SK-N-SH treated with all-trans-retinoic acid at 6 μM for 48 hours (cell line): Measurements from ENCODE around the gene CCDC85C.

Source experiments
- ARNTL ChIP-seq: fragments of 450-650 bp; formaldehyde crosslinking; IDR thresholded peaks from 2 replicates; pipeline ENCODE4 v1.5.0; 2020; ENCODE audit warnings: low read depth, mild to moderate bottlenecking, moderate library complexity, borderline replicate concordance
- BACH2 ChIP-seq: fragments of 250-450 bp; sonication (Bioruptor Pico); IDR thresholded peaks from 2 replicates; pipeline ENCODE4 v1.9.0; 2021; ENCODE audit warnings: mild to moderate bottlenecking, borderline replicate concordance
- CSDC2 ChIP-seq: fragments of 250-450 bp; sonication (Bioruptor Pico); IDR thresholded peaks from 2 replicates; pipeline ENCODE4 v1.5.0; 2020; ENCODE audit warnings: mild to moderate bottlenecking, moderate library complexity
- ESRRG ChIP-seq: fragments of 250-450 bp; sonication (Bioruptor Pico); IDR thresholded peaks from 2 replicates; pipeline ENCODE4 v1.6.1; 2021; ENCODE audit warnings: mild to moderate bottlenecking
- ISL1 ChIP-seq: fragments of 250-450 bp; sonication (Bioruptor Pico); IDR thresholded peaks from 2 replicates; pipeline ENCODE4 v2.1.2; 2022; ENCODE audit warnings: mild to moderate bottlenecking, moderate library complexity
- OSR1 ChIP-seq: fragments of 250-450 bp; sonication (Bioruptor Pico); IDR thresholded peaks from 2 replicates; pipeline ENCODE4 v1.8.0; 2022; ENCODE audit warnings: moderate library complexity, mild to moderate bottlenecking, inconsistent platforms
- PPARA ChIP-seq: fragments of 250-450 bp; sonication (Bioruptor Pico); IDR thresholded peaks from 2 replicates; pipeline ENCODE4 v1.5.0; 2020; ENCODE audit warnings: mild to moderate bottlenecking, borderline replicate concordance
- RARB ChIP-seq: fragments of 250-450 bp; sonication (Bioruptor Pico); IDR thresholded peaks from 2 replicates; pipeline ENCODE4 v1.8.0; 2021; ENCODE audit warnings: mild to moderate bottlenecking, moderate library complexity
- TOX ChIP-seq: fragments of 250-450 bp; sonication (Bioruptor Pico); IDR thresholded peaks from 2 replicates; pipeline ENCODE4 v1.8.0; 2021; ENCODE audit warnings: mild to moderate bottlenecking, moderate library complexity, borderline replicate concordance
- ZFP3 ChIP-seq: fragments of 250-450 bp; sonication (Bioruptor Pico); IDR thresholded peaks from 2 replicates; pipeline ENCODE4 v1.5.0; 2020; ENCODE audit warnings: mild to moderate bottlenecking, moderate library complexity
- ZFP30 ChIP-seq: fragments of 450-650 bp; formaldehyde crosslinking; IDR thresholded peaks from 2 replicates; pipeline ENCODE4 v1.5.0; 2022; ENCODE audit warnings: mild to moderate bottlenecking, moderate library complexity
- ZNF8 ChIP-seq: fragments of 450-650 bp; formaldehyde crosslinking; IDR thresholded peaks from 2 replicates; pipeline ENCODE4 v1.5.0; 2020; ENCODE audit warnings: mild to moderate bottlenecking, moderate library complexity
- TF ChIP-seq, protein P1 (sequence below): fragments of 250-450 bp; sonication (Bioruptor Pico); IDR thresholded peaks from 2 replicates; pipeline ENCODE4 v1.8.0; 2020; ENCODE audit warnings: mild to moderate bottlenecking, moderate library complexity, borderline replicate concordance
- TF ChIP-seq, protein P2 (sequence below): fragments of 250-450 bp; sonication (Bioruptor Pico); IDR thresholded peaks from 2 replicates; pipeline ENCODE4 v1.5.1; 2020; ENCODE audit warnings: low read depth, mild to moderate bottlenecking, moderate library complexity

DNA sequence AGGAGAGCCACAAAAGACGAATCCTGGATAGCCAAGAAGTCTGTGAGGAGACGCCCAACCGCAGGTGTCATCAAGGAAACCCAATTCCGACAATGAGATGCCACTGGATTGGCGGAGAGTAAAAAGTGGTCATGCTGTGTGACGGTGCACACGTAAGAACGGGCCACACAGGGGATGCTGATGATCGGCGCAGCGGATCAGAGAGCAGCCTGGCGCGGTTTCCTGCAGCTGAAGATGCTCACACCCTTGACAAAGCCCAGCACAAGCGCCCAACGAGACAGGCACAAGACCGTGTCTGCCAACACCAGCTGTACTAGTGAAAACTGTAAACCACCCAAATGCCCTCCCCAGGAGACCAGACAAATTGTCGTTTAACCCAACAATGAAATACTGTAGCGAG lies 55.8 kb downstream of the CCDC85C start:
- TF ChIP-seq, protein P1, sequence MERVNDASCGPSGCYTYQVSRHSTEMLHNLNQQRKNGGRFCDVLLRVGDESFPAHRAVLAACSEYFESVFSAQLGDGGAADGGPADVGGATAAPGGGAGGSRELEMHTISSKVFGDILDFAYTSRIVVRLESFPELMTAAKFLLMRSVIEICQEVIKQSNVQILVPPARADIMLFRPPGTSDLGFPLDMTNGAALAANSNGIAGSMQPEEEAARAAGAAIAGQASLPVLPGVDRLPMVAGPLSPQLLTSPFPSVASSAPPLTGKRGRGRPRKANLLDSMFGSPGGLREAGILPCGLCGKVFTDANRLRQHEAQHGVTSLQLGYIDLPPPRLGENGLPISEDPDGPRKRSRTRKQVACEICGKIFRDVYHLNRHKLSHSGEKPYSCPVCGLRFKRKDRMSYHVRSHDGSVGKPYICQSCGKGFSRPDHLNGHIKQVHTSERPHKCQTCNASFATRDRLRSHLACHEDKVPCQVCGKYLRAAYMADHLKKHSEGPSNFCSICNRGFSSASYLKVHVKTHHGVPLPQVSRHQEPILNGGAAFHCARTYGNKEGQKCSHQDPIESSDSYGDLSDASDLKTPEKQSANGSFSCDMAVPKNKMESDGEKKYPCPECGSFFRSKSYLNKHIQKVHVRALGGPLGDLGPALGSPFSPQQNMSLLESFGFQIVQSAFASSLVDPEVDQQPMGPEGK (CRISPR knock-in tag) = no peak
- TF ChIP-seq ARNTL (CRISPR knock-in tag) (no peak), ZNF8 (no peak), RARB (CRISPR knock-in tag) (no peak), PPARA (no peak), BACH2 (no peak), CSDC2 (CRISPR knock-in tag) (no peak), ZFP3 (CRISPR knock-in tag) (no peak), ESRRG (no peak), ZFP30 (CRISPR knock-in tag) (no peak), ISL1 (CRISPR knock-in tag) (no peak), OSR1 (no peak), TOX (CRISPR knock-in tag) (no peak)
- TF ChIP-seq, protein P2, sequence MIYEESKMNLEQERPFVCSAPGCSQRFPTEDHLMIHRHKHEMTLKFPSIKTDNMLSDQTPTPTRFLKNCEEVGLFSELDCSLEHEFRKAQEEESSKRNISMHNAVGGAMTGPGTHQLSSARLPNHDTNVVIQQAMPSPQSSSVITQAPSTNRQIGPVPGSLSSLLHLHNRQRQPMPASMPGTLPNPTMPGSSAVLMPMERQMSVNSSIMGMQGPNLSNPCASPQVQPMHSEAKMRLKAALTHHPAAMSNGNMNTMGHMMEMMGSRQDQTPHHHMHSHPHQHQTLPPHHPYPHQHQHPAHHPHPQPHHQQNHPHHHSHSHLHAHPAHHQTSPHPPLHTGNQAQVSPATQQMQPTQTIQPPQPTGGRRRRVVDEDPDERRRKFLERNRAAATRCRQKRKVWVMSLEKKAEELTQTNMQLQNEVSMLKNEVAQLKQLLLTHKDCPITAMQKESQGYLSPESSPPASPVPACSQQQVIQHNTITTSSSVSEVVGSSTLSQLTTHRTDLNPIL (CRISPR knock-in tag) = no peak
